COLO668 (cell line): ENCODE measurements around the gene RAD51B.

ENCODE experiments used
- DNase-seq: peaks from one replicate; lab custom pipeline; 2025; ENCODE audit not compliant: unreplicated experiment; lab: John Stamatoyannopoulos, UW

Gene RAD51B

GRCh38 chr14:68633131-68633991 lies 813.8 kb downstream of the RAD51B start:
- no peak for DNase-seq

DNA sequence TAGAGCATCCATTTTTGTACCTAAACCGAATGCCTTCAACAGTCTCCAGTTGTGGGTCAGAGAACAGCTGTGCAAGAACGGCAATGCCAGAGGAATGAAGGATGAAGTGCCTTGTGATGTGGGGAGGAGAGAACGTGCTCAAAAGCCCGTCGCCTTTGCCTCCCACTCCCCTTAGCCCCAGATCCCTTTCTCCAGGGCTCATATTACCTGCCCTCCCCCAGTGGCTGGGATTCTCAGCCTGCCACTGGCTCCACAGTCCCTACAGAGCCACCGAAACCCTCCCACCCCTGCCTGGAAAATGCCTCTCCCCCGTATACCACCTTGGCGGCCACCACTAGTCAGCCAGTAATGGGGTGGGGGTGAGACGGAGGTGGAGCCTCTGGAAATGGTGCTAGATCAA lies 814.8 kb downstream of the RAD51B start:
- DNase-seq: no peak

DNA sequence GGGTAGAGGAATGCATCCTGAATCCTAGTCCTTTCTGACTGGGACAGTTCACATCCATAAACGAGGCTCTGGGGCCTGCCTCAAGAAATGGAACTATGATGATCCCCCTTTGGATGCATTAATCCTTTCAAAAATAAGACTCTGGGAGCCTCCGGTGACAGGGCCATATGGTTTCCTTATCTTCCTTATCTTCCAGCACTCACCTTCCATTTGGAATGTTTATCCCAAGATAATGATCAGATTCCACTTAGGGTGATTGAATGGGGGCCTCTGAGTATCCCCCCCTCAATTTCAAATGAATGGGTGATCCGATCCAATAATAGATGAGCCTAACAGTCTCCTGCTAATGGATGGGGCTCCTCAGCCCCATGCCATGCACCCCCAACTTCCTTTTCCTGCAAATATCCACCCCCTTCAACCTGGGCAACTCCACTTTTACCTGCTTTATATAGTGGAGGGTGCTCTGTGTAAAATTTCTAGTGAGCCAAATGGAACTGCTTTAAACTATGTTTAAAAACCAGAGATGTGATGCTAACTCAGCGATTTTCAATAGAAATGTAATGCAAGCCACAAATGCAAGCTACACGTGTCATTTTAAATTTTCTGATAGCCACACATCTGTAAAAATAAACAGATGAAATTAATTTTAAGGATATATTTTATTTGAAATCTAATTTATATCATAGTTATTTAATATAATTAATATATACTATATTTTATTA lies 815.5 kb downstream of the RAD51B start:
- DNase-seq: no peak

GRCh38 chr14:68636597-68636996 lies 817.0 kb downstream of the RAD51B start:
- DNase-seq: no peak

- no peak for DNase-seq
Measured at GRCh38 chr14:68637106-68638021, 817.8 kb downstream of the RAD51B start.

DNA sequence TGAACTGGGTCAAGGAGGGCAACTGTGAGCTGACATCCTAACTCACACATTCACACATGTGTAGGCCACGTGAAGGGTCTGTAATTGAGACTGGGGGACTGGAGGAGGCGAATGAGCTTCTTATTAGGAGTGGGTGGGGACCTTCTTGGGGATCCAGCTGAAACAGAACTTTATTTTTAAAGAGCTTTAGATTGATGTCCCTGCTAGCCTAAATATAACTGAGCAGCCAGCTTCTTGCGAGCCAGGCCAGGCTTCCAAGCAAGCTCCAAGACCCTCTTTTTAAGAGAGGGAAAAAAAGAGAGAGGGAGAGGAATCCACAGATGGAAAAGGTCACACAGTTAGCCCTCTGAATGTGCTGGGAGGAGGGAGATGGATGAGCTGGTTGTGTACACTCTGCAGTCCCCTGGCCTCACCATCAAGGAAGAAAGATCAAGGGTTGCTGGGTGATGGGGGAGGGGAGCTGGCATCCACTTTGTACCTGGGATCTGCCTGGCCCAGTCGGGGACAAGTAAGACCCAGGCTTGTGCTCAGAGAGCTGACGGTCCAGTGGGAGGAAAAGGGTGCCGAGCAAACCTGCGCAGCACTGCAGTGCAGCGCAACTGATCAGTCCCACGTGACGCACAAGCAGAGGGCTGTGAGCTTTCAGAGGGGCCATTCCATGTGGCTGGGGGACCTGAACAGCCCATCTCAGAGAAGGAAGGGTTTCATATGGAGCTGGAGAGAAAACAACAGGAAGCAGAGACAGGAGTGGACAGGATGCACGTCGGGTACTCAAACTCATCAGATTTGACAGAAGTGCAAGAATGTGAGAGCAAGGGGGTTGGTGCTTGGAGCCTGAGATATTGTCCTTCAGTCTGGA lies 818.8 kb downstream of the RAD51B start:
- no peak for DNase-seq

DNA sequence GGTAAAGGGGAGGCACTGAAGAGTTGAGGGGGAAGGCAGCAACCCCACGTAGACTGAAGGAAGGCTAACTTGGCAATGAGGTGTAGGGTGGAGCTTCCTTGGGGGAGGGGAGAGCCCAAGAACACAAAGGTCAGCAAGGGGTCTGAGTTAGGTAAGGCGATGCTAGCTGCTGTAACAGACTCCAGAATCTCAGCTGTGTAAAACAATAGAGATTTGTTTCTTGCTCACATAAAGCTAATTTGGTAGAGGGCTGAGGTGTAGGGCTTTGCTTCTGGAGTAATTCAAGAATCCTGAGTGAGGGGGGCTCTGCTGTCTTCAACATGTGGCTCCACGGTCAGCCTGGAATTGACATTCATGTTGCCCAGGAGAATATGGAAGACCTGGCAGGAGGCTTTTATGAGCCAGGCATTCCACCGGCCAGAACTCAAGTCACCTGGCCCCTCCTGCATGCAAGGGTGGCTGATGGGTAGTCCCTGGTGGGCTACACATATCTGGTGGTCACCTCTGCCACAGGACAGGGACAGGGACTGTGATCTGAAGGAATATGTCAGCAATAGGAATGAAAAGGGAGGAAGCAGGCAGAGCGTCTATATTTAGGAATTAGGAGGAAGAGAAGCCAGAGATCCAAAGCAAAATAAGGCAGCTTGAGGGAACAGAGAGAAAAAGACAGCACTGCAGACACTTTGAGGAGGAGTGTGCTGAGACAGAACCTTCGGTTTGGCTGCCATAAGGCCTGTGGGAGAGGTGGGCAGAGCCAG lies 819.6 kb downstream of the RAD51B start:
- no peak for DNase-seq

DNA sequence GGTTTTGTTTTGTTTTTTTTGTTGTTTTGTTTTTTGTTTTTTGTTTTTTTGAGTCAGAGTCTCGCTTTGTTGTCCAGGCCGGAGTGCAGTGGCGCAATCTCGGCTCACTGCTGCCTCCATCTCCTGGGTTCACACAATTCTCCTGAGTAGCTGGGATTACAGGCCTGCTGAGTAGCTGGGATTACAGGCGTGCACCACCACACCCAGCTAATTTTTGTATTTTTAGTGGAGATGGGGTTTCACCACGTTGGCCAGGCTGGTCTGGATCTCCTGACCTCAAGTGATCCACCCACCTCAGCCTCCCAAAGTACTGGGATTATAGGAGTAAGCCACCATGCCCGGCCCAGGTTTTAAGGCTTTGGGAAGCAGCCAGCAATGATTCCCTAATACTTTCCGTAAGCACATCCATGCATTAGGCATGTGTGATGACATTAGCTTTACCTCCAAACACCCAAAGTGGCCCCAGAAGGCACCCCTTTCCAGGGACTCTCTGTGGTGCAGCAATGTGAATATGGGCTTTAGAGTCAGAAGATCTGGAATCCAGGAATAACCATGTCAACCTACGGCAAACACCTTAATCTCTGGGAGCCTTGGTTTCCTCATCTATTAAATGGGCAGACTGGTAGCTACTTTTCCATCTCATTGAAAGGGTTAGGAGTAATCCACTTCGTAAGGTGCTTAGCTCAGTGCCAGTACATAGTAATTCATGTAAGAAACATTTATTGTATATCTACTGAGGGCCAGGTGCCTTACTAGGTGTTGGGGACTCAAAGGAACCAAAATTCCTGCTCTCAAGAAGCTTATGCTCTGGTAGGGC lies 820.4 kb downstream of the RAD51B start:
- DNase-seq: no peak

DNA sequence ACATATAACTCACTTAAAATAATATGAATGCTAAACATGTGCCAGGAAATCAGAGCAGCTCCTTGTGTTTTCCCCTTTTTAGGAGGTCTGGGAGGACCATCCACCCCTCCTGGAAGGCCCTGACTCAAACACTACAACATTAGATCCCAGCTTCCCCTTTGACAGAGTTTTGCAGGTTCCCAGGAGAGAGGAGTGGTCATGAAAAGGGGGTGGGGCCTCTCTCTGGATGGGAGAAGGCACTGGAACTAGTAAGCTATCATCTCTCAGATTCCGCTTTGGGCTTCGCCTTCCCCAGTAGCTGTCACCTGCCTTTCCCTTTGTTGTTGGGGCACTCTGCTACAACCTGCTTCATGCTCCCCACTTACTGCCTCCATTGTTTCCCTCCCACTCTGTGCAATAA lies 824.1 kb downstream of the RAD51B start:
- no peak for DNase-seq

DNA sequence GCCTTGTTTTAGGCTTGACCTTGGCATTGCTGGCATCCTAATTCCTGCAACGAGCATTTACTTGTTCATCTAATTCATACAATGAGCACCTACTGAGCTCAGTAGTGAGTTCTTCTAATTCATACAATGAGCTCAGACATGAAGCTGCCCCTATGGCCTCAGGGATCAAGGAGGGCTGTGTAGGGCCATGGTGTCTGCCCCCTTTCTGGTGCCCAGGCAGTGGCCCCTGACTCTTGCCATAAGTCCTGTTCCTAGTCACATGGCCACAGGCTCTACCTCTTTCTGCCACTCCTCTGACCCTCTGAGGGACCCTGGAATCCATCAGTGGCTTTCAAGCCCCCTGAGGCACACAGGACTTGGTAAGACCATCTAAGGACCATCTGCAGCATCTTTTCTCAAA lies 824.5 kb downstream of the RAD51B start:
- no peak for DNase-seq

DNA sequence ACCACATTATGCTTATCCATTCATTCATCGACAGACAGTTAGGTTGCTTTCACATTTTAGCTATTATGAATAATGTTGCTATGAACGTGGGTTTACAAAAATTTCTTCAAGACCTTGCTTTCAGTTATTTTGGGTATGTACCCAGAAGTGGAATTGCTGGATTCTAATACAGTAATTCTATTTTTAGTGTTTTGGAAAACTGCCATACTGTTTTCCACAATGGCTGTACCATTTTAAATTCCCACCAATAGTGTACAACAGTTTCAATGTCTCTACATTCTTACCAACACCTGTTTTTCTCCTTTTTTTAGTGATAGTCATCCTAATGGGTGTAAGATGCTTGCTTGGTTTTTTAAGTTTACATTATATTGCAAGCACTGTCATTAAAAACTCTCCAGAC lies 825.8 kb downstream of the RAD51B start:
- DNase-seq: no peak

- DNase-seq: no peak
Measured at GRCh38 chr14:68649476-68650189, 830.1 kb downstream of the RAD51B start.

GRCh38 chr14:68650404-68650994 lies 830.9 kb downstream of the RAD51B start:
- no peak for DNase-seq

GRCh38 chr14:68651075-68651474 lies 831.5 kb downstream of the RAD51B start:
- no peak for DNase-seq

- DNase-seq: no peak
Measured at GRCh38 chr14:68651652-68652432, 832.3 kb downstream of the RAD51B start.

DNA sequence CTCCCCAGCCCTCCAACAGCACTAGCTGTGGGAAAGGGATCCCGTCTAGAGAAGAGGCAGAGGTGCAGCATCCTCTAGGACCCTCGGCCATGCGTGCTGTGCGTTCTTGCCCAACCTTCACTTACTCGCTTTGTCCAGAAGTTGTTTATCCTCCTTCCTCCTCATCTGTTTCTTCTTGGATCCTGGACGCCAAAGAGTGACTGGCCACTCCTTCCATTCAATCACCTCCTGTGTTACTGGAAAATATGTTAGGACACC lies 832.8 kb downstream of the RAD51B start:
- DNase-seq: no peak

- DNase-seq: no peak
Measured at GRCh38 chr14:68653108-68653507, 833.5 kb downstream of the RAD51B start.
